Keratinocyte (primary cell): Measurements from ENCODE around the gene GID8. TPM values are rescaled to one million over a fixed set of nuclear protein-coding genes. Genes with fewer than 3 reads are reported as not detected.

Source experiments
- DNase-seq: peaks from one replicate; pipeline ENCODE4 v3.0.0-alpha.2; 2011; ENCODE audit warnings: low read depth, missing footprints, low spot score
- FAIRE-seq: peaks from 2 replicates; lab custom pipeline; 2011; peaks lifted over from hg19 to GRCh38; lab: Jason Lieb, UNC
- H2AFZ ChIP-seq: 2 replicates; pipeline ENCODE4 v1.6.0; 2012; ENCODE audit warnings: low read length, control low read depth, inconsistent platforms; ENCODE audit not compliant: control insufficient read depth
- H3K27ac ChIP-seq: 2 replicates; pipeline ENCODE4 v1.5.1; 2011; ENCODE audit warnings: low read length; ENCODE audit not compliant: control insufficient read depth, insufficient read depth
- H3K27me3 ChIP-seq: 3 replicates; pipeline ENCODE4 v1.6.0; 2011; ENCODE audit warnings: low read length; ENCODE audit not compliant: control insufficient read depth, insufficient read depth; ENCODE audit errors: extremely low read depth
- H3K36me3 ChIP-seq, 2 experiments: 2 replicates in 1 of 2; 3 replicates in 1 of 2; pipeline ENCODE4 v1.5.1; 2011; ENCODE audit warnings: low read length in 2 of 2, mild to moderate bottlenecking in 1 of 2; ENCODE audit not compliant: control insufficient read depth in 2 of 2, insufficient read depth in 2 of 2; ENCODE audit errors: extremely low read depth in 1 of 2
- H3K4me1 ChIP-seq: 3 replicates; pipeline ENCODE4 v1.5.1; 2011; ENCODE audit warnings: low read length; ENCODE audit not compliant: control insufficient read depth, insufficient read depth; ENCODE audit errors: extremely low read depth
- H3K4me2 ChIP-seq: 3 replicates; pipeline ENCODE4 v1.6.0; 2011; ENCODE audit warnings: low read depth, low read length; ENCODE audit not compliant: control insufficient read depth, insufficient read depth; ENCODE audit errors: extremely low read depth
- H3K4me3 ChIP-seq, 3 experiments: fragments of 200-600 bp in 1 of 3; sonication (generic) in 1 of 3; 2 replicates in 2 of 3; 3 replicates in 1 of 3; pipeline ENCODE4 v1.5.1; 2011 to 2016; ENCODE audit warnings: low read length in 3 of 3, mild to moderate bottlenecking in 3 of 3, control low read depth in 2 of 3, inconsistent platforms in 1 of 3, low read depth in 1 of 3, mixed read lengths in 1 of 3, mixed run types in 1 of 3, moderate library complexity in 1 of 3; ENCODE audit not compliant: control insufficient read depth in 2 of 3, insufficient read depth in 2 of 3; ENCODE audit errors: extremely low read depth in 1 of 3
- H3K79me2 ChIP-seq: 2 replicates; pipeline ENCODE4 v1.6.0; 2012; ENCODE audit warnings: low read length; ENCODE audit not compliant: control insufficient read depth, insufficient read depth
- H3K9ac ChIP-seq: 3 replicates; pipeline ENCODE4 v1.6.0; 2011; ENCODE audit warnings: low read length; ENCODE audit not compliant: control insufficient read depth, insufficient read depth; ENCODE audit errors: extremely low read depth
- H3K9me1 ChIP-seq: 3 replicates; pipeline ENCODE4 v1.6.0; 2011; ENCODE audit warnings: low read length; ENCODE audit not compliant: control insufficient read depth, insufficient read depth; ENCODE audit errors: extremely low read depth
- H3K9me3 ChIP-seq: 2 replicates; pipeline ENCODE4 v1.5.1; 2012; ENCODE audit warnings: low read depth, low read length; ENCODE audit not compliant: control insufficient read depth
- H4K20me1 ChIP-seq: 3 replicates; pipeline ENCODE4 v1.6.0; 2011; ENCODE audit warnings: low read length; ENCODE audit not compliant: control insufficient read depth, insufficient read depth; ENCODE audit errors: extremely low read depth
- EZH2 ChIP-seq: IDR thresholded peaks from one replicate; pipeline ENCODE4 v1.6.1; 2012; ENCODE audit warnings: inconsistent platforms, mild to moderate bottlenecking, low read length, moderate library complexity
- dilution Hi-C: fragments of 300-500 bp; cut with MboI; formaldehyde crosslinking; loops from one replicate; pipeline ENCODE4 v1.7.0; 2020; ENCODE audit warnings: low sequenced_read_pairs; ENCODE audit not compliant: extremely low pct_ligation_motif_present
- polyA plus RNA-seq, 5 experiments: library from polyadenylated mRNA; depleted of rRNA in 3 of 5; stranded (reverse) in 3 of 5; stranded (forward) in 1 of 5; unstranded in 1 of 5; fragments of >200 nt; gene quantifications; 1 replicate in 1 of 5; 2 replicates in 3 of 5; 3 replicates in 1 of 5; pipeline versions ENCODE4 v1.2.1 to v1.2.3, GENCODE V29; 2011 to 2012; ENCODE audit warnings: missing spikeins in 2 of 5, low read depth in 1 of 5, low replicate concordance in 1 of 5
- TF ChIP-seq, protein P1 (sequence below), 3 experiments: IDR thresholded peaks in 1 of 3; conservative IDR thresholded peaks in 1 of 3; optimal IDR thresholded peaks in 1 of 3; 2 replicates in 2 of 3; 3 replicates in 1 of 3; pipeline versions ENCODE3 to v1.5.1; 2011; ENCODE audit warnings: low read length in 3 of 3, mild to moderate bottlenecking in 3 of 3, moderate library complexity in 2 of 3, control low read depth in 1 of 3, inconsistent platforms in 1 of 3; ENCODE audit not compliant: insufficient read depth in 2 of 3; ENCODE audit errors: extremely low read depth in 1 of 3

The GID8 gene
- polyA plus RNA-seq, 1 donor (not counting 4 experiments of a cell fraction or from before 2014, with no cell fraction given): 23.7 TPM

- H3K4me2 ChIP-seq: no peak overlapping the region
- H3K9ac ChIP-seq: no peak overlapping the region
- H3K9me3 ChIP-seq: no peaks in the 10 kb centered on the region
- no peak overlapping the region for H3K4me3 ChIP-seq
- H3K79me2 ChIP-seq: peaks cover 95% of the 10 kb centered on the region
- peaks cover 36 to 58% of the 10 kb centered on the region in 2 experiments for H3K36me3 ChIP-seq
- peaks cover 4% of the 10 kb centered on the region for H3K9me1 ChIP-seq
- no peak overlapping the region for H2AFZ ChIP-seq
- H3K4me1 ChIP-seq: peaks cover 4% of the 10 kb centered on the region
- dilution Hi-C loops: no loop called here
- no peaks in the 10 kb centered on the region for H3K27me3 ChIP-seq
- FAIRE-seq: no peak
- no peak for DNase-seq
- no peak for TF ChIP-seq EZH2
- TF ChIP-seq, protein P1, sequence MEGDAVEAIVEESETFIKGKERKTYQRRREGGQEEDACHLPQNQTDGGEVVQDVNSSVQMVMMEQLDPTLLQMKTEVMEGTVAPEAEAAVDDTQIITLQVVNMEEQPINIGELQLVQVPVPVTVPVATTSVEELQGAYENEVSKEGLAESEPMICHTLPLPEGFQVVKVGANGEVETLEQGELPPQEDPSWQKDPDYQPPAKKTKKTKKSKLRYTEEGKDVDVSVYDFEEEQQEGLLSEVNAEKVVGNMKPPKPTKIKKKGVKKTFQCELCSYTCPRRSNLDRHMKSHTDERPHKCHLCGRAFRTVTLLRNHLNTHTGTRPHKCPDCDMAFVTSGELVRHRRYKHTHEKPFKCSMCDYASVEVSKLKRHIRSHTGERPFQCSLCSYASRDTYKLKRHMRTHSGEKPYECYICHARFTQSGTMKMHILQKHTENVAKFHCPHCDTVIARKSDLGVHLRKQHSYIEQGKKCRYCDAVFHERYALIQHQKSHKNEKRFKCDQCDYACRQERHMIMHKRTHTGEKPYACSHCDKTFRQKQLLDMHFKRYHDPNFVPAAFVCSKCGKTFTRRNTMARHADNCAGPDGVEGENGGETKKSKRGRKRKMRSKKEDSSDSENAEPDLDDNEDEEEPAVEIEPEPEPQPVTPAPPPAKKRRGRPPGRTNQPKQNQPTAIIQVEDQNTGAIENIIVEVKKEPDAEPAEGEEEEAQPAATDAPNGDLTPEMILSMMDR (optimal IDR thresholded peaks at IDR 0.05 in 1 of 3, IDR thresholded peaks at IDR 0.05 in 1 of 3, conservative IDR thresholded peaks at IDR 0.05 in 1 of 3; ENCODE audit: extremely low read depth in 1 of 3, insufficient read depth in 2 of 3, low read length in 3 of 3): no peak
- no peak overlapping the region for H3K27ac ChIP-seq
- peaks cover 50% of the 10 kb centered on the region for H4K20me1 ChIP-seq
These were observed 24.8 kb upstream of the GID8 start for GRCh38 chr20:62913043-62913630.

- Histone ChIP-seq H3K4me2 (no peak overlapping the region), H3K9ac (no peak overlapping the region), H3K9me3 (no peaks in the 10 kb centered on the region), H3K4me3 (no peak overlapping the region), H3K27ac (no peak overlapping the region), H3K27me3 (no peaks in the 10 kb centered on the region), H3K79me2 (peaks cover 99% of the 10 kb centered on the region), H3K36me3 (peaks cover 28 to 48% of the 10 kb centered on the region in 2 experiments), H3K4me1 (peaks cover 4% of the 10 kb centered on the region), H2AFZ (no peak overlapping the region), H3K9me1 (peaks cover 4% of the 10 kb centered on the region), H4K20me1 (peaks cover 53% of the 10 kb centered on the region)
- FAIRE-seq (no peak), DNase-seq (no peak)
- TF ChIP-seq EZH2: no peak
- TF ChIP-seq, protein P1 (optimal IDR thresholded peaks at IDR 0.05 in 1 of 3, IDR thresholded peaks at IDR 0.05 in 1 of 3, conservative IDR thresholded peaks at IDR 0.05 in 1 of 3; ENCODE audit: extremely low read depth in 1 of 3, insufficient read depth in 2 of 3, low read length in 3 of 3): no peak
- dilution Hi-C loops: no loop called here
These were observed 23.5 kb upstream of the GID8 start for GRCh38 chr20:62914436-62914835.
